ENCODE measurements around the gene XRCC3. TPM values are rescaled to one million over a fixed set of nuclear protein-coding genes. Genes with fewer than 3 reads are reported as not detected.

XRCC3 gene
- total RNA-seq, 2 experiments from 2014 or later = 57.8 to 65.0 TPM

DNA sequence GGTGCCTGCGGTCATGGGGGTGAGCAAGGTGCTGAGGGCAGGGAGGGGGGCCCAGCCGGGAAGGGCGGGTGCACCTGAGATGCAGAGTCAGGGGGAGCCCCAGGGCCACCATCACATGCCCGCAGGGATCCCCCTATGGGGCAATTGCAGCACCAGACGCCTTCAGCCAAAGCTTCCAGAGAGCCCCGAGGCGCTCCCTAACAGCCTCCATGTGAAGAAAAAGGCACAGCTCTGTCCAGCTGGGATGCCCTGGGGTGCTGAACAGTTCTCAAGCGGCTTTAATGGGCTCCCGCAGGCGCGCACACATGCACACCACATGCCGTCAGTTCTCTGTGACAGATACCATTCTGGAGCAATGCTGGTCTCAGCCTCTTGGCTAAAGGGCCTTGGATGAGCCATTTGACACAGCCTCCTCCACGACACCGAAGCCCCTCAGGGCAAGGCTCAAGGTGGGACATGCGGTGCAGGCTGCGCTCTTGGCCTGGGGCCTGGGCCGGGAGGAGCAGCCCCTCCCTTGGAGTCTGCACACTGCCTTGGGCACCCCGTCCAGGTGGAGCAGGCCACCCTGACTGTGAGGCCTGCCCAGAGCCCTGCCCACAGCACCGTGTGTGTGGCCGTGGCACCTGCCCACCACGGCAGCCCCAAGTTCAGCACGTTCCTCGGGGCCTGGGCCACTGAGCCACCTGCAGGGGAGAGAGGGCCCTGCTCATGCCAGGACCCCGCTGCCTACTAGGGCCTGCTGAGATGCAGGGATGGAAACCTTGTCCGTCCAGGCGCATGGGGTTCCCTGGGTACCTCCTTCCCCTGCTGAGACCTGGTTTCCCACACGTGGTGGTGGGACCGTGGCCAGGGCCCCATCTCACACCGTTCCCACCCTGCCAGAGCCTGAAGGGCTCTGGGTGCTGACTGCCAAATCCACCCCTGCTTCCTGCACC lies 7.7 kb downstream of the XRCC3 start:
- no peak overlapping the region for H3K27ac Mint-ChIP-seq

DNA sequence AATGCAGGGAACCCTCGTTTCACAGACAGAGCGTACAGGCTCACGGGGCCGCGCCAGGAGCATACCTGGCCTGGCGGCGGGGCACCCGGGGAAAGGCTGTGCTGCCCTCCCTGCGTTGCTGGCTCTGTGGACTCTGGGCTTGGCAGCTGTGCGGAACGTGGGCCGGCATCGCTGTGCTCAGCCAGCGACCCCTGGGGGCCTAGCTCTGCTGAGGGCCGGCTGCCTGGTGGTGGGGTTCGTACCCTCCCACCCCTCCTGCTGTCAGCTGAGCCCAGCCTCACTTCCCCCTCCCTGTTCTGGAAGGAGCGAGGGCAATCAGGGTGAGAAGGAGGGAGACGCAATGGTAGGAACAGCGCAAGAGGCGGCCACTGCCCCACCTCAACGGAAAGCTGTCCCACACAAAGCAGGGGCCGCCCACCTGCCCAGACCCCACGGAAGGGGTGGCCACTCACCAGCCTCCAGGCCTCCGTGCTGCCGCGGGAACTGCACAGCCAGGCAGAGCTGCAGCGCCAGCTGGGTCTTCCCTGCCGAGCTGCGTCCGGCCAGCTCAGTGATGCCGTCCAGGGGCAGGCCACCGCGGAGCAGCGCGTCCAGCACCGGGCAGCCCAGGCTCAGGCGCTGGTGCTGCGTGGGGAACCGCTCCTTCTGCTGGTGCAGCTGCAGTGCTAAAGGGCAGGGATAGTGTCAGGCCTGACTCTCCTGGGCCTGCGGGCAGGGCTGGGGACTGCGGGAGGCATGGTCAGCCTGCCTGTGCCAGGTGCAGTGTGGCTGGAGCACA lies 8.5 kb downstream of the XRCC3 start:
- Mint-ChIP-seq H3K4me3 (no peak overlapping the region), H3K4me1 (peaks cover 8% of the 10 kb centered on the region), H3K9me3 (no peaks in the 10 kb centered on the region), H3K27me3 (no peaks in the 10 kb centered on the region), H3K27ac (no peak overlapping the region), H3K36me3 (peaks cover 15% of the 10 kb centered on the region)
- no peak for DNase-seq

More for the DNA sequence above, 7.7 kb downstream of the XRCC3 start:
- H3K4me3 Mint-ChIP-seq = no peak overlapping the region
- H3K4me1 Mint-ChIP-seq = peaks cover 8% of the 10 kb centered on the region
- H3K27me3 Mint-ChIP-seq = no peaks in the 10 kb centered on the region
- DNase-seq = no peak
- no peaks in the 10 kb centered on the region for H3K9me3 Mint-ChIP-seq
- peaks cover 15% of the 10 kb centered on the region for H3K36me3 Mint-ChIP-seq

GRCh38 chr14:103705504-103706284 lies 9.6 kb downstream of the XRCC3 start:
- Mint-ChIP-seq H3K27me3 (no peaks in the 10 kb centered on the region), H3K27ac (no peak overlapping the region), H3K9me3 (no peaks in the 10 kb centered on the region), H3K4me1 (peaks cover 3% of the 10 kb centered on the region), H3K4me3 (no peak overlapping the region), H3K36me3 (peaks cover 15% of the 10 kb centered on the region)
- no peak for DNase-seq

GRCh38 chr14:103705118-103705503 lies 10.1 kb downstream of the XRCC3 start:
- Mint-ChIP-seq H3K27ac (no peak overlapping the region), H3K27me3 (no peaks in the 10 kb centered on the region), H3K9me3 (no peaks in the 10 kb centered on the region), H3K4me3 (no peak overlapping the region), H3K36me3 (peaks cover 14% of the 10 kb centered on the region), H3K4me1 (peaks cover 3% of the 10 kb centered on the region)
- no peak for DNase-seq

- peaks cover 14% of the 10 kb centered on the region for H3K36me3 Mint-ChIP-seq
- peaks cover 3% of the 10 kb centered on the region for H3K4me1 Mint-ChIP-seq
- H3K27me3 Mint-ChIP-seq = no peaks in the 10 kb centered on the region
- no peaks in the 10 kb centered on the region for H3K9me3 Mint-ChIP-seq
- no peak overlapping the region for H3K27ac Mint-ChIP-seq
- no peak for DNase-seq
- H3K4me3 Mint-ChIP-seq = no peak overlapping the region
Observed at GRCh38 chr14:103704708-103705107, 10.5 kb downstream of the XRCC3 start.

- H3K27ac Mint-ChIP-seq = peak overlapping the region; percentile 66
- peaks cover 16% of the 10 kb centered on the region for H3K36me3 Mint-ChIP-seq
- no peak for DNase-seq
- no peak overlapping the region for H3K4me3 Mint-ChIP-seq
- H3K27me3 Mint-ChIP-seq = no peaks in the 10 kb centered on the region
- no peaks in the 10 kb centered on the region for H3K9me3 Mint-ChIP-seq
- H3K4me1 Mint-ChIP-seq = peaks cover 3% of the 10 kb centered on the region
Observed at GRCh38 chr14:103703433-103704385, 11.5 kb downstream of the XRCC3 start.

GRCh38 chr14:103702497-103703432 lies 12.5 kb downstream of the XRCC3 start:
- H3K27ac Mint-ChIP-seq = peak overlapping the region; percentile 26
- peaks cover 14% of the 10 kb centered on the region for H3K36me3 Mint-ChIP-seq
- no peak overlapping the region for H3K4me3 Mint-ChIP-seq
- no peaks in the 10 kb centered on the region for H3K9me3 Mint-ChIP-seq
- H3K4me1 Mint-ChIP-seq = peaks cover 3% of the 10 kb centered on the region
- no peak for DNase-seq
- no peaks in the 10 kb centered on the region for H3K27me3 Mint-ChIP-seq

DNA sequence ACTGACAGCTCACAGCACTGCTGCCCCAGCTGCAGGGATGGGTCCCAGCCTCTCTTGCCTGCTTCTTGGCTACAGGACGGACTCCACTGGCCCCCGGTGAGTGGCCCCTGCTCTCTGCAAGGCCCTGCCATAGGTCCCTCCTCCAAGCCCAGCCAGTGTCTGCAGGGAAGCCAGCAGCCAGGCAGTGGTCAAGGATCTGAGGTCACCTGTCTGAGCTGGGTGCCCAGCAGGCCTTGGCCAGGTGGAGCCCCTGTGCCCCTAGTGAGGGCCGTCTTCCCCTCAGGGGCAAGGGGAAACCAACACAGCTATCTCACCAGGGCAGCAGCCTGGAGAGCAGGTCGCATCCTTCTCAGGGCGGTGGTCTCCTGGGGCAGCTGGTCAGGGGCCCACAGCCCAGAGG lies 13.2 kb downstream of the XRCC3 start:
- Mint-ChIP-seq H3K4me1 (peaks cover 3% of the 10 kb centered on the region), H3K36me3 (peaks cover 16% of the 10 kb centered on the region), H3K4me3 (no peak overlapping the region), H3K9me3 (no peaks in the 10 kb centered on the region), H3K27ac (peak overlapping the region; percentile 72), H3K27me3 (no peaks in the 10 kb centered on the region)
- DNase-seq = no peak

- Mint-ChIP-seq H3K4me3 (no peak overlapping the region), H3K27me3 (no peaks in the 10 kb centered on the region), H3K36me3 (peaks cover 16% of the 10 kb centered on the region), H3K27ac (no peak overlapping the region), H3K4me1 (peaks cover 3% of the 10 kb centered on the region), H3K9me3 (no peaks in the 10 kb centered on the region)
- DNase-seq = no peak
Observed at GRCh38 chr14:103700753-103701490, 14.3 kb downstream of the XRCC3 start.

DNA sequence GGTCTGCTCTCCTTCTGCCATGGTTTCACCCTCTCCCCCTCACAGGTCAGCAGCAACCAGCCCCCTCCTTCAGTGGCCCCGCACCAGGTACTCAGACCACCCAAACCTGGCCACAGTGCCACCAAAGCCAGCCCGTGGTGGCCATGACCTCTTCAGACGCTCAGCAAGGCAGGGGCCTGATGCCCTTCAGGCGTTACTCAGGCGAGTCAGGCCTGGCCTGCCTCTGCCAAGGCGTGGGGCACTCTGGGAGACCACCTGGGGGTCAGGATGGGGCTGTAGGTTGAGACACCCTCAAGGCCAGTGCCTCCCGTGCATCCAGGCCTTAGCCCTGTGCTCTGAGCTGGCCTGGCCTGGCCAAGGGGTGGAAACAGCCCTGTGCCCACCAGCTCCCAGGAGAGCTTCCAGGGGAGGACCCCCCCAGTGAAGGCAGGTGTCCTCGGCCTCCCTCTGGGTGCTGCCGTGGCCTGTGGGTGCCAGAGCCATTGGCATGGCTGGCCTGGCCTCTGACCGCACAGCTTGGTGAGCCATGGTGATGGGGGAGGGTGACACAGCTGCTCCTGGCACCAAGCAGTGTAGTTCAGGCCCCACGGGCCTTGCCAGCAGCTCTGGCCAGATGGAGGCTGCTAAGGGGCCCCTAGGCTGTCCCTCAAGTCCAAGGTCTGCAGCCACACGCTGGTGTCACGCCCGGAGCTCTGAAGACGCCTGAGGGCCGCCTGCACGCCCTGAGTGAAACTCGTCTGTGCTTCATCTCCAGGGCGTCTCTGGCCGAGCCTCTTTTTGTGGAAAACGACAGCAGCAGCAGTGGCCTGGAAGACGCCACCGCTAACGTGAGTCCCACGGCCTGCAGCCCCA lies 15.1 kb downstream of the XRCC3 start:
- peaks cover 3% of the 10 kb centered on the region for H3K4me1 Mint-ChIP-seq
- no peaks in the 10 kb centered on the region for H3K9me3 Mint-ChIP-seq
- H3K4me3 Mint-ChIP-seq = peak overlapping the region; percentile 29
- peak overlapping the region; percentile 38 for H3K27ac Mint-ChIP-seq
- no peaks in the 10 kb centered on the region for H3K27me3 Mint-ChIP-seq
- peaks cover 17% of the 10 kb centered on the region for H3K36me3 Mint-ChIP-seq
- DNase-seq = no peak

DNA sequence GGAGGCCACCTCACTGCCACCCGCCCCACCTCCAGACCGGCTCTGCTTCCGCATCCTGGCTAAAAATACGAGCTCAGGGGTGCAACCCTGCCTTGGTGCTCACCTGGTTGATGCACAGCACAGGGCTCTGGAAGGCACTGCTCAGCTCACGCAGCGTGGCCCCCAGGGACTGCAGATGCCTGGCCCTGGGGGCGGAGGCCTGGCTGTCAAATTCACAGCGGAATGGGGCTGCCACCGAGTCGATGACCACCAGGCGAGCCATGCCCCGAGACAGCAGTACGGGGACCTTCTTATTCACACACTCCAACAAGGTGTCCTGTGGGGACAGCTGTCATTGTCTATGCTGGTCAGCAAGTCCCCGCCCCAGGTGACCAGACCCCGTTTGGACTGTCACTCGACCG lies 16.0 kb downstream of the XRCC3 start:
- Mint-ChIP-seq H3K36me3 (peaks cover 15% of the 10 kb centered on the region), H3K27ac (no peak overlapping the region)
- no peak for DNase-seq

More for the DNA sequence above, 16.0 kb downstream of the XRCC3 start:
- H3K4me1 Mint-ChIP-seq = peaks cover 3% of the 10 kb centered on the region
- no peaks in the 10 kb centered on the region for H3K9me3 Mint-ChIP-seq
- H3K27me3 Mint-ChIP-seq = no peaks in the 10 kb centered on the region
- no peak overlapping the region for H3K4me3 Mint-ChIP-seq
